DND-41 (cell line): ENCODE data around the gene TMEM47.

Source experiments
- ATAC-seq: fragments of 200-7000 bp; cut with Tn5 transposase; 3 replicates; pipeline ENCODE4 v1.9.1; 2021; ENCODE audit warnings: low read depth; ENCODE audit not compliant: insufficient read depth
- DNase-seq: peaks from one replicate; pipeline ENCODE4 v3.0.0-alpha.2; 2020
- H2AFZ ChIP-seq: 2 replicates; pipeline ENCODE4 v1.6.0; 2012; ENCODE audit warnings: low read depth, low read length
- H3K27ac ChIP-seq: 2 replicates; pipeline ENCODE4 v1.5.1; 2012; ENCODE audit warnings: low read length, inconsistent platforms
- H3K27me3 ChIP-seq: fragments of 200-600 bp; sonication (generic); 2 replicates; pipeline ENCODE4 v1.6.0; 2012; ENCODE audit warnings: low read length, mild to moderate bottlenecking, inconsistent platforms; ENCODE audit not compliant: insufficient read depth, poor library complexity
- H3K36me3 ChIP-seq: 2 replicates; pipeline ENCODE4 v1.5.1; 2012; ENCODE audit warnings: low read length, inconsistent platforms; ENCODE audit not compliant: insufficient read depth
- H3K4me1 ChIP-seq: 2 replicates; pipeline ENCODE4 v1.5.1; 2012; ENCODE audit warnings: mild to moderate bottlenecking, low read length; ENCODE audit not compliant: insufficient read depth
- H3K4me2 ChIP-seq: 2 replicates; pipeline ENCODE4 v1.6.0; 2012; ENCODE audit warnings: mild to moderate bottlenecking, moderate library complexity, low read length, inconsistent platforms; ENCODE audit not compliant: insufficient read depth
- H3K4me3 ChIP-seq, 2 experiments: fragments of 200-600 bp in 1 of 2; shearing (Covaris generic) in 1 of 2; 2 replicates each; pipeline ENCODE4 v1.5.1; 2012 to 2016; ENCODE audit warnings: inconsistent platforms in 2 of 2, low read length in 2 of 2, mild to moderate bottlenecking in 2 of 2, low read depth in 1 of 2, moderate library complexity in 1 of 2
- H3K79me2 ChIP-seq: 2 replicates; pipeline ENCODE4 v1.6.0; 2012; ENCODE audit warnings: low read length, inconsistent platforms; ENCODE audit not compliant: insufficient read depth
- H3K9ac ChIP-seq: 2 replicates; pipeline ENCODE4 v1.6.0; 2012; ENCODE audit warnings: low read depth, mild to moderate bottlenecking, inconsistent platforms, low read length, moderate library complexity
- H3K9me3 ChIP-seq: 2 replicates; pipeline ENCODE4 v1.5.1; 2012; ENCODE audit warnings: low read length, moderate library complexity, mild to moderate bottlenecking, inconsistent platforms; ENCODE audit not compliant: insufficient read depth, severe bottlenecking
- H4K20me1 ChIP-seq: 2 replicates; pipeline ENCODE4 v1.6.0; 2012; ENCODE audit warnings: low read length; ENCODE audit not compliant: insufficient read depth
- EZH2 ChIP-seq: IDR thresholded peaks from 3 replicates; pipeline ENCODE4 v1.6.1; 2012; ENCODE audit warnings: borderline replicate concordance, low read depth, mild to moderate bottlenecking, moderate library complexity, low read length, inconsistent platforms; ENCODE audit not compliant: severe bottlenecking
- TF ChIP-seq, protein P1 (sequence below): IDR thresholded peaks from 2 replicates; pipeline ENCODE4 v1.5.1; 2012; ENCODE audit warnings: borderline replicate concordance, low read length, moderate library complexity, mild to moderate bottlenecking; ENCODE audit not compliant: poor library complexity, severe bottlenecking; ENCODE audit errors: extremely low read depth

TMEM47 gene

DNA sequence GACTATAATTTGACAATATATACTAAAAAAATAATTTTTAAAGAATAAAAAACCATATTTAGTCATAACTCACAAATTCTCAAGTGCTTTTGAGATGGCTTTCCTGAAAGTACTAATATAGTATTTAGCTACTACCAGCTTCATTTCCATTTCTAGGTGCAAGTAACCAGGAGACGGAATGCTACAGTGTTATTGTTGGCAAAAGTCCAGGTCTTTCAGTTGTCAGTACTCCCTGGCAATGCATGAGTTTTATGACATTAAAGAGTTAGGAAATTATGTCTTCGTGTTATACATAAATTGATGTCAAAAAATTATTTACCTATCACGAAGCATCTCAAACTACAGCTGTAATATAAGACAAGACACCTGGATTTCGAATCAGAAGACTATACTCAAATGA lies 45.0 kb downstream of the TMEM47 start:
- no peak overlapping the region for H2AFZ ChIP-seq
- no peaks in the 10 kb centered on the region for H3K36me3 ChIP-seq
- no peaks in the 10 kb centered on the region for H3K9me3 ChIP-seq
- H3K79me2 ChIP-seq = no peaks in the 10 kb centered on the region
- no peaks in the 10 kb centered on the region for H3K4me1 ChIP-seq
- no peak for ATAC-seq
- TF ChIP-seq EZH2 = no peak
- TF ChIP-seq, protein P1, sequence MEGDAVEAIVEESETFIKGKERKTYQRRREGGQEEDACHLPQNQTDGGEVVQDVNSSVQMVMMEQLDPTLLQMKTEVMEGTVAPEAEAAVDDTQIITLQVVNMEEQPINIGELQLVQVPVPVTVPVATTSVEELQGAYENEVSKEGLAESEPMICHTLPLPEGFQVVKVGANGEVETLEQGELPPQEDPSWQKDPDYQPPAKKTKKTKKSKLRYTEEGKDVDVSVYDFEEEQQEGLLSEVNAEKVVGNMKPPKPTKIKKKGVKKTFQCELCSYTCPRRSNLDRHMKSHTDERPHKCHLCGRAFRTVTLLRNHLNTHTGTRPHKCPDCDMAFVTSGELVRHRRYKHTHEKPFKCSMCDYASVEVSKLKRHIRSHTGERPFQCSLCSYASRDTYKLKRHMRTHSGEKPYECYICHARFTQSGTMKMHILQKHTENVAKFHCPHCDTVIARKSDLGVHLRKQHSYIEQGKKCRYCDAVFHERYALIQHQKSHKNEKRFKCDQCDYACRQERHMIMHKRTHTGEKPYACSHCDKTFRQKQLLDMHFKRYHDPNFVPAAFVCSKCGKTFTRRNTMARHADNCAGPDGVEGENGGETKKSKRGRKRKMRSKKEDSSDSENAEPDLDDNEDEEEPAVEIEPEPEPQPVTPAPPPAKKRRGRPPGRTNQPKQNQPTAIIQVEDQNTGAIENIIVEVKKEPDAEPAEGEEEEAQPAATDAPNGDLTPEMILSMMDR = no peak
- no peak overlapping the region for H3K4me2 ChIP-seq
- DNase-seq = no peak
- H3K27ac ChIP-seq = no peak overlapping the region
- H3K9ac ChIP-seq = no peak overlapping the region
- H3K4me3 ChIP-seq = no peak overlapping the region
- no peaks in the 10 kb centered on the region for H3K27me3 ChIP-seq
- no peaks in the 10 kb centered on the region for H4K20me1 ChIP-seq

DNA sequence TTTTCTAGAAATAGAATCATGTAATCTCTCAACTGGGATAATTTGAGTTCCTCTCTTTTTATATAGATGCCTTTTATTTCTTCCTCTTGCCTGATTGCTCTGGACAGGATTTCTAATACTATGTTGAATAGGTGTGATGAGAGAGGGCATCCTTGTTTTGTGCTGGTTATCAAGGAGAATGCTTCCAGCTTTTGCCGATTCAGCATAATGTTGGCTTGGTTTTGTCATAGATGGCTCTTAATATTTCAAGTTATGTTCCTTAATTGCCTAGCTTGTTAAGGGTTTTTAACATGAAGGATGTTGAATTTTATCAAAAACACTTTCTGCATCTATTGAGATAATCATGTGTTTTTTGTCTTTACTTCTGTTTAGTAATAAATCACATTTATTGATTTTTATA lies 58.7 kb downstream of the TMEM47 start:
- no peaks in the 10 kb centered on the region for H4K20me1 ChIP-seq
- no peaks in the 10 kb centered on the region for H3K9me3 ChIP-seq
- TF ChIP-seq, protein P1 = no peak
- no peak for TF ChIP-seq EZH2
- H3K4me2 ChIP-seq = no peak overlapping the region
- no peak overlapping the region for H3K27ac ChIP-seq
- H3K79me2 ChIP-seq = no peaks in the 10 kb centered on the region
- ATAC-seq = no peak
- H3K27me3 ChIP-seq = no peaks in the 10 kb centered on the region
- no peaks in the 10 kb centered on the region for H3K4me1 ChIP-seq
- H3K36me3 ChIP-seq = no peaks in the 10 kb centered on the region
- H2AFZ ChIP-seq = no peak overlapping the region
- H3K4me3 ChIP-seq = no peak overlapping the region
- no peak for DNase-seq
- H3K9ac ChIP-seq = no peak overlapping the region

DNA sequence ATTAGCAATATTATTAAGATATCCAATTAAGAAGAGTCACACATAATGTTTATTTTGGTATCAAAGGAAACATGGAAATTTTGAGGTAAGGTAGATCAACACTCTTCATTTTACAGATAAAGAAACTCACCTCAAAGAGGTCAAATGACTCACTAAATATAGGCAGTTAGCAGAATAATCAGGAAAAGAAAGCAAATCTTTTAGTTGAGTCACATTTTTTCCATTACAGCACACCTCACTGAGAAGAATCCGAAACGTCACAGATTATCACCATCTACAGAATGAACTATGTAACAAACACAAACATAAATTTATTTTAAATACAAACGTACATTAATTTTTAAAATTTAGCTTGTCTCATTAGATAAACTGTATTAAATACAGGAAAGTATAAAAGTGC lies 70.1 kb downstream of the TMEM47 start:
- Histone ChIP-seq H3K9me3 (no peaks in the 10 kb centered on the region), H4K20me1 (no peaks in the 10 kb centered on the region), H3K4me1 (no peaks in the 10 kb centered on the region), H2AFZ (no peak overlapping the region), H3K36me3 (no peaks in the 10 kb centered on the region), H3K27me3 (no peaks in the 10 kb centered on the region), H3K4me2 (no peak overlapping the region), H3K4me3 (no peak overlapping the region), H3K27ac (no peak overlapping the region), H3K79me2 (no peaks in the 10 kb centered on the region), H3K9ac (no peak overlapping the region)
- ATAC-seq (no peak), DNase-seq (no peak)
- TF ChIP-seq EZH2 = no peak
- TF ChIP-seq, protein P1 = no peak

DNA sequence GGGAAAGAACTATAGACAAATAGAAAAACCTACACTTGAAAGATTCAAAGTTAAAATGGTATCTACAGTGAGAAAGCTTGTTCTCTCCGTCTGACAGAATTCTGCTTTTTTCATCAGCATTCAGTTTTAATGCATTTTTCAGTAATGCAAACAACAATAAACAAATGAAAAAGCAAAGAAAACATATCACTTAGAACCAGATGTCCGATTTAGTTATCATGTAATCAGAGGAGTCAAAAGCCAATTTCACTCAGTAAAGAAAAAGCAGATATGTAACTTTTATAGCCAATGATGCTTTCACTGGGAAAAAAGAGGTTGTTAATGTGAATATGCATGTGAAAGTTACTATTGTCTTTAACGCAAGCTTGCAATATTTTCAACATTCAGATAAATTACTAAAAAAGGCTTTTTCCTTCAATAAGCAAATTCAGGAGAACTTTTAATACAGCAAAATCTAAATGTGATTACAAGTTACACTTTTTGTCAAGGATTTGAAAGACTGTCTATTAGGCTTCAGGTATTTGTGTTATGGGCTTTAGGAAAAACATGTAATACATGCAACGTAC lies 70.7 kb downstream of the TMEM47 start:
- Histone ChIP-seq H3K4me2 (no peak overlapping the region), H3K79me2 (no peaks in the 10 kb centered on the region), H3K27me3 (no peaks in the 10 kb centered on the region), H3K9me3 (no peaks in the 10 kb centered on the region), H3K36me3 (no peaks in the 10 kb centered on the region), H3K4me1 (no peaks in the 10 kb centered on the region), H2AFZ (no peak overlapping the region), H3K9ac (no peak overlapping the region), H3K27ac (no peak overlapping the region), H4K20me1 (no peaks in the 10 kb centered on the region), H3K4me3 (no peak overlapping the region)
- no peak for DNase-seq
- no peak for ATAC-seq
- no peak for TF ChIP-seq EZH2
- TF ChIP-seq, protein P1 = no peak
